Astrocyte of the spinal cord (primary cell): ENCODE measurements around the gene XXYLT1.
"Not testable (repeated sequence)": the region's sequence is repeated elsewhere in the genome, so short reads cannot be mapped to it uniquely, and the experiment has no call there.

ENCODE experiments used
- DNase-seq: peaks from one replicate; pipeline ENCODE4 v3.0.0; 2011; ENCODE audit warnings: low read depth, low spot score
- H3K4me3 ChIP-seq: 2 replicates; pipeline ENCODE4 v1.5.1; 2011; ENCODE audit warnings: low read depth, mild to moderate bottlenecking, low read length, moderate library complexity
- CTCF ChIP-seq: IDR thresholded peaks from 2 replicates; pipeline ENCODE4 v1.5.1; 2012; ENCODE audit warnings: low read depth, mild to moderate bottlenecking, low read length, inconsistent platforms
- in situ Hi-C: cut with HindIII; loops from 2 replicates; pipeline ENCODE4 v1.10.0; 2017; ENCODE audit warnings: low sequenced_read_pairs

XXYLT1 gene

GRCh38 chr3:195107593-195107992 lies 163.4 kb downstream of the XXYLT1 start:
- no peak for TF ChIP-seq CTCF
- in situ Hi-C loops, result no loop called here
- H3K4me3 ChIP-seq, result no peak overlapping the region
- no peak for DNase-seq

GRCh38 chr3:195107031-195107430 lies 163.9 kb downstream of the XXYLT1 start:
- DNase-seq, in situ Hi-C loops: not testable (repeated sequence)

GRCh38 chr3:195106418-195106906 lies 164.5 kb downstream of the XXYLT1 start:
- TF ChIP-seq CTCF, result peak; percentile 95
- DNase-seq, result peak; percentile 66
- H3K4me3 ChIP-seq, result peak overlapping the region; percentile 4
- in situ Hi-C loops, result no loop called here

More at GRCh38 chr3:195107031-195107430, 163.9 kb downstream of the XXYLT1 start:
- H3K4me3 ChIP-seq, result not testable (repeated sequence)

- no peak for TF ChIP-seq CTCF
- in situ Hi-C loops, result no loop called here
- DNase-seq, result no peak
- H3K4me3 ChIP-seq, result peak overlapping the region; percentile 4
These were observed 165.0 kb downstream of the XXYLT1 start for GRCh38 chr3:195105841-195106417.

GRCh38 chr3:195105389-195105788 lies 165.6 kb downstream of the XXYLT1 start:
- no peak for TF ChIP-seq CTCF
- DNase-seq, result no peak
- no peak overlapping the region for H3K4me3 ChIP-seq
- in situ Hi-C loops, result no loop called here

- DNase-seq, result no peak
- H3K4me3 ChIP-seq, result no peak overlapping the region
- no peak for TF ChIP-seq CTCF
- in situ Hi-C loops, result no loop called here
These were observed 166.6 kb downstream of the XXYLT1 start for GRCh38 chr3:195104340-195104739.

GRCh38 chr3:195103623-195104022 lies 167.3 kb downstream of the XXYLT1 start:
- DNase-seq, result no peak
- TF ChIP-seq CTCF, result no peak
- in situ Hi-C loops, result no loop called here
- H3K4me3 ChIP-seq, result no peak overlapping the region
